HG03175 (cell line): ENCODE results near the gene TMEM186.
A peak's percentile ranks its signal among the peaks of the same experiment; 100 is the strongest.
"Not testable (repeated sequence)": the region's sequence is repeated elsewhere in the genome, so short reads cannot be mapped to it uniquely, and the experiment has no call there.

Experiments used
- ATAC-seq: cut with Tn5 transposase; IDR thresholded peaks from one replicate; pipeline ENCODE4 v1.9.1; 2021; ENCODE audit warnings: mild to moderate bottlenecking, moderate library complexity; ENCODE audit not compliant: unreplicated experiment

TMEM186 gene

DNA sequence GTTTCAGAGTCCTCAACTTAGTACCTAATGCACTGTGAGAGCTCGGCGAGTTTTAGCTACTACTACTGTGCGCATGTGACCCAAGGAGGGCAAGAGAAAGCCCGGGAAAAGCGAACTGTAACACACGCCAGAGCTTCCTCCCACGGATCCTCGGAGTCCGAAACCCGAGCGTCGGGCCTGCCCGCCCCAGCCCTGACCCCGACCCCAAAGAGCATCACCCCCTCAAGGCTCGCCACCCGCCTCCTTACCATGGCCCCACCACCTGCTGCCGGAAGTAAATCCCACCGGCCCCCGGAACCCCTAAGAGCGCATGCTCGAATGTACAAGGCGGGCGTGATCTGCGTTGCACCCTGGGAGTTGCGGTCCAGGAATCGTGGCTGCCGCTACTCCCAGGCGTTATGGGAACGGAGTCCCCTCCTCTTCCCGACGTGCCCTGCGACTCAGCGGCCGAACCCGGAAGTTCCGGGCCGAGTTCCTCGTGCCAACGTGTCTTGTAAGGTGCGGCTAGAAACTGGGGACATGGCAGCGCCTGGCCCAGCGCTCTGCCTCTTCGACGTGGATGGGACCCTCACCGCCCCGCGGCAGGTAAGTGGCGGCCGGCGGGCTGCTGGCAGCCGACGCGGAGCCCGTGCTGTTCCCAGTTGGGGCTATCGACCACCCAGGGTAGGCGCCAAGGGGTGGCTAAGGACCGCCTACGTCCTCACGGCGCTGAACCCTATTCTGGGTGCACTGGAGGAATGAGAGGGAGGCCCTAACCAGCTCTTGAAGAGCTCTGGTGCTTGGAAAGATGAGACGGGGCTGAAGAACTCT is at the start of gene TMEM186, which contains the start of gene PMM2:
TMEM186 (minus strand) TSS at position 276 of the 810 bp plus-strand sequence; CDS start at position 251, 25 bp downstream.
PMM2 (plus strand) TSS at position 476 of the 810 bp plus-strand sequence; CDS start at position 520, 44 bp downstream.
- ATAC-seq = peak; percentile 93

- no peak for ATAC-seq
Measured at GRCh38 chr16:8847145-8847544, 49.7 kb upstream of the TMEM186 start.

- no peak for ATAC-seq
Measured at GRCh38 chr16:8846401-8846932, 49.0 kb upstream of the TMEM186 start.

- no peak for ATAC-seq
Measured at GRCh38 chr16:8845699-8846298, 48.4 kb upstream of the TMEM186 start.

DNA sequence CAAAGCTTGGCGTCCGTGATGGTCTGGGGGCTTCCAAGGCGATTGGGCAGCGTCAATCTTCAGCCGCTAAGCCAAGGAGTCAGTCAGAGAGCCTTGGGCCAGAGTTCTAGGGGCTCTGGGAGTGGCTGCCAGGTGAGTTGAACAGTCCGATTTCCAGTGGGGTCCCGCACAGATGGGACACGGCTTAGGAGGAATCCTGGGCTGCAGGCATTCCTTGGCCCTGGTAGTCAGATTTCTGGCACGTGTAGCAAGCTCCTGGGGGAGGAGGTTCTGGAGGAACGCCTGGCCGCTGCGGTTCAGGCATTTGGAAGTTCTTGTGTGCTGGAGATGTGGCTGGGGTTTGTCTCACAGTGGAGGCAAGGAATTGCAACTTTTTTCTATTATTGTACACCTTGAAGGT is 45.9 kb upstream of the TMEM186 start:
- not testable (repeated sequence) for ATAC-seq

- not testable (repeated sequence) for ATAC-seq
Measured at GRCh38 chr16:8842016-8842415, 44.6 kb upstream of the TMEM186 start.

DNA sequence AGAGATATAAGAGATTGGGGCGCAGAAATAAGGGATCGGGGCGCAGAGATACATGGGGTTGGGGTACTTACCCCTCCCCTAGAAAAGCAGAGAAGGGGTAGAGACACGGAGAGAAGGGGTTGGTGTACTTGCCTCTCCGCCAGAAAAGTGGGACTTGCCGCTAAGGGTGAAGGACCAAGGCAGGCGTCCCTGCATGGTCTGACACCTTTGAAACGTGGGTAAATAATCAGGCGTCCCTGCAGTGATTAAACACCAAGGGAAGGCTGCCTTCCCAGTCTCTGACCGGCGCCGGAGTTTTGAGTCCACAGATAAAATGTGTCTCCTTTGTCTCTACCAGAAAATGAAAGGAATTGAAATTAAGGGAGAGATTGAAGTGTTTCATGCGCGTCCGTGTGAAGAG is 40.2 kb upstream of the TMEM186 start:
- not testable (repeated sequence) for ATAC-seq

GRCh38 chr16:8836797-8837196 is 39.4 kb upstream of the TMEM186 start:
- not testable (repeated sequence) for ATAC-seq

DNA sequence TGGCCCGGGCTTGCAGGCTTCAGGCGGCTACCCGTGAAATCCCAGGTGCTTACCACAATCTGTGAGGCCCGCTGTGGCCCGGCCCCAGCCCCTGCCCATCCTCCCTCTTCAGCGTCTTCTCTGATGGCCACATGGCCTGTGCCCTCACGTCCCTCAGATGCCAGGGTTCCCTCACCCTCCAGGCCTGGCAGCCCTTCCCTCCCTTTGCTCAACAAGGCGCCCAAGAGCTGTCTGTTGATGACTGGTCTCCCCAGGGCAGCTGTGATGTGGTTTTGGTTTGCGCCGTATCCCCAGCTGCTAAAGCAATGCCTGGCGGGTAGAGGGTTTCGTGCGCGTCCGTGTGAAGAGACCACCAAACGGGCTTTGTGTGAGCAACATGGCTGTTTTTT is 35.3 kb upstream of the TMEM186 start:
- no peak for ATAC-seq

DNA sequence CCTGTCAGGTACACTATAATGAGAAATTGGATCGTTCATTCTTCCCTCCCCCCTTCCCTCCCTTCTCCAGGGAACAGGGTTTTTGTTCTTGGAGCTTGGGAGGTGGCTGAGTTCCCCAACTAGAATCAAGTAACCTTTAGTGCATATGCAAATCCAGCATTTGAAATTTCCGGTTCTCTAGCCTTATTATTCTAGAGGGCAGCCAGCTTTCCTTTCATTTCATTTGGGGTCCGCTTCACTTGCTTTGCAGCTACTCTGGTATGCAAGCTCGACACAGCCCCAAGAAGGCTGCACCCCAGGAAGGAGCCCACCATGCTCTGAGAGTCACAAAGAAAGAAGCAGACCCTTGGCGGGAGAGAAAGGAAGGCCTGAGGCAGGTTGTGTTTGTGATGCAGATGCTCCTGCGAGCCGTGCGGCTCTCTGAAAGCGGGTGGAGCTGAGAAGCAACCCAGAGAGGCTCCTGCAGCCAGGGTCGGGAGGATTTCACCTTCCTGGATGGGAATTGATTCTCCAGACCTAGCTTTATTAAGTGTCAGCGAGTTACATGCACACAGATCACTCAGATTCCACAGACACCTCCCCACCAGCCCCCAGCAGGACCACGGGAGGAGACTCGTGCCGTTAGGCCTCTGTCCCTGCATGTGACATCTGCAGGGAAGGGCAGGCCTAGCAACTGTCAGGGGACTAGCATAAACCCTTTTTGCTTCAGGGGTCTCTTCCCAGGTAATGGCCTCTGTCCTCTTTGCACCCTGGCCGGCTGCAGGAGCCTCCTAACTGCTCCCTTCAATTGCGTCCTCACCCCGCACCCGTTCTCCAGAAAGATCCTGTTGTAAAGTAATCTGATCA is 34.7 kb upstream of the TMEM186 start:
- no peak for ATAC-seq

GRCh38 chr16:8831450-8831849 is 34.0 kb upstream of the TMEM186 start:
- ATAC-seq = no peak

DNA sequence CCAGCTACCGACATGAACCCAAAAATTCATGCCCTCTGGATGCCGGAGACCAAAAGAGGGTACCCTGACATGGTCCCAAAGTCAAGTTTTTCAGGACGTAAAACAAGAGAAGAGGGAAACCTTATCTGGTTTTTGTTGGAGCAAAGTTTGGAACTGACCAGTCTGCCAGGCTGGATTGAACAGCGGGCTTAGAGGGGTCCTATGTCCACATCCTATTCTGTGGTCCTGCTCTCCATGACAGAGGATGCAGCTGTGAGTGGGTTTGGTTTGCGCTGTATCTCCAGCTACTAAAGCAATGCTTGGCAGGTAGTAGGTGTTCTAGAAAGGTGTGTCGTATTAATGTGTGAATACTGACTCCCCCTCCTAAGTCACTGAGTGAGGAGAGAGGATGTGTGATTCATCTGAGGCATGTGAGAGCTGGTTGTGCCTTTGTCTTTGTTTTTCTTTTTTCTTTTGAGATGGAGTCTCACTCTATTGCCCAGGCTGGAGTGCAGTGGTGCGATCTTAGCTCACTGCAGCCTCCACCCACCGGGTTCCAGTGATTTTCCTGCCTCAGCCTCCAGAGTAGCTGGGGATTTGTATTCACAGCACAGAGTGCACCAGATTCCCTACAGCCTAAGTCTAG is 31.2 kb upstream of the TMEM186 start:
- ATAC-seq = no peak

DNA sequence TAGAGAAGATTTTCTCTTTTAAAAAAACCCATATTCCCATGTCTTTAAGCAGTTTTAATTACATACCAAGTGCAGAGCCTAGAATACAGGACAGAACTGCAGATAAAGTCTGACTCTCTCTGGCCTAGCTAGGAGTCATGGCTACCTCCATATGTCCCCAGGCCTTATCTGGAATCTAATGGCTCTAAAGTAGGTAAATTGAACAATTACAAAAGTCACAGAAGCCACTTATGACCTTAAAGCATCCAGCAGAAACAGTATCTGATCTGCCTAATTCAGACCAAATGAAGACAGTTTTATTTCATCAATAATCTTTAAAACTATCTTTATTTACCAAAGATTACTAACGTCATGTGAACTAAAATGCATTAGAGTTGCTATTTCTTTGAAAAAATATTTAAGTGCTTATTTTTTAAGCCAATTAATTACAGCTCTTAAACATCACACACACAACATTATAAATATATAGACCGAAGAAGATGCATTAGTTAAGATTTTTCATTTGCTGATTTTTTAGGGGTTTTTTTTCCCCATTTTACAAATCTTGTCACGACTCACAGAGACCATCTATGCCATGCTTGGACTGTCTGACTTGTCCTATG is 28.9 kb upstream of the TMEM186 start:
- no peak for ATAC-seq

DNA sequence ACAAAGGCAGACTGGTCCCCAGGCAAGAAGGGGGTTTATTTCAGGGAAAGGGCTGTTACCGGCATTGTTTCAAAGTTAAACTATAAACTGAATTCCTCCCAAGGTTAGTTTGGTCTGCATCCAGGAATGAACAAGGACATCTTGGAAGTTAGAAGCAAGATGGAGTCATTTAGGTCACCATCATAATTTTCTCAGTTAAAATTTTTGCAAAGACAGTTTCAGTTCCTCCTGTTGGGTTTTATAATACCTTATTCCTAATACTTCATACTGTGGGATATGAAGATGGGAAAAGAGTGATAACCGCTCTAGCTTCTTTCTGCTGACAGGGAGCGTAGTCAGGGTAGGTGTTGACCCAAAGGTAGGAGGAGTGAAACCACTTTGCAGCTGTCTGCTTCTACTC is 25.0 kb upstream of the TMEM186 start:
- ATAC-seq = no peak

- no peak for ATAC-seq
Measured at GRCh38 chr16:8819411-8820034, 22.1 kb upstream of the TMEM186 start.

- peak; percentile 65 for ATAC-seq
Measured at GRCh38 chr16:8818504-8819270, 21.2 kb upstream of the TMEM186 start.

DNA sequence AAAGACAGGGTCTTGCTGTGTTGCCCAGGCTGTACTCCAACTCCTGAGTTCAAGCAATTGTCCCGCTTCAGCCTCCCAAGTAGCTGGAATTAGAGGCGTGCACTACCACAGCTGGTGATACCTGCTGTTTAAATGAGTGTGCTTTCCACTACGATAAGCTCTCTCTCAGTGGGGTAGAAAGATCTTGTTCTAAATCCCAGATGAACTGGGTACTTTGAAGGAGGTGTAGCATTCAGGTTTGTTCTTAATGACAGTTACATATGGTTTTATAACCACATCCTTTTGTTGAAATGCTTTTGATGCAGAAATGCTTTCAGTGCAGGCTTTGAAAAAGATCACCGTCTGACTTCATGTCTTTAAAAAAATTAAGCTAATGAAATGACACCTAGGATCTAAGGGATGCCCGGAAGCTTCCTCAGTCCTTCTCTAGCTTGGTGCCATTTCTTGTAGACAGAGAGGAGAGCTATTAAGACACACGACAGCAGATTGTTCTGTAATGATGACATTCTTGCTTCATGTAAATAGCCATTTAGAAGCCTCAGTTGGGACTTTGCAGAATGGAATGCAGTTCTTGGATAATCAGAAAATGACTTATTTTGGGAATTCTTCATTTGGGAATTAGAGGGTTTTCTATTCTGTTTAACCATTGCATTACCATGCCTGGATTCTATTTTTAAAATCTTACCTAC is 19.7 kb upstream of the TMEM186 start:
- no peak for ATAC-seq

- no peak for ATAC-seq
Measured at GRCh38 chr16:8814095-8814806, 16.8 kb upstream of the TMEM186 start.
